Body of pancreas (tissue), 4 donors: Measurements from ENCODE around the gene CAMK2A. TPM values are rescaled to one million over a fixed set of nuclear protein-coding genes. Genes with fewer than 3 reads are reported as not detected.

ENCODE experiments used
- ATAC-seq: fragments of 150-250 bp; one replicate; pipeline ENCODE4 v1.9.1; 2016
- DNase-seq, 4 donors: peaks; one replicate each; pipeline ENCODE4 v3.0.0-alpha.2; 2019
- H3K27ac ChIP-seq, 4 donors: fragments of 200-600 bp; sonication (generic); 1 replicate in 3 of 4; 2 replicates in 1 of 4; pipeline versions ENCODE4 v1.5.1 to v1.6.1; 2016 to 2019; ENCODE audit warnings: mild to moderate bottlenecking in 1 of 4, mixed read lengths in 1 of 4, moderate library complexity in 1 of 4
- H3K27me3 ChIP-seq, 2 donors: fragments of 200-600 bp; sonication (generic); one replicate each; pipeline ENCODE4 v1.6.0; 2016; ENCODE audit warnings: mild to moderate bottlenecking in 1 of 2
- H3K36me3 ChIP-seq, 2 donors: fragments of 200-600 bp; sonication (generic); replicated peaks in 1 of 2; 2 replicates each; pipeline ENCODE4 v1.5.1; 2016; ENCODE audit warnings: low read depth in 2 of 2; ENCODE audit not compliant: insufficient read depth in 1 of 2
- H3K4me1 ChIP-seq: fragments of 200-600 bp; sonication (generic); one replicate; pipeline ENCODE4 v1.6.0; 2016
- H3K4me3 ChIP-seq, 2 donors: fragments of 200-600 bp; sonication (generic); 1 replicate in 1 of 2; 2 replicates in 1 of 2; pipeline ENCODE4 v1.5.1; 2016 to 2019
- H3K9me3 ChIP-seq, 3 donors: fragments of 200-600 bp; sonication (generic); 1 replicate in 2 of 3; 2 replicates in 1 of 3; pipeline ENCODE4 v1.5.1; 2016
- CTCF ChIP-seq, 7 experiments: fragments of 450-650 bp in 4 of 7; fragments of 200-600 bp in 3 of 7; sonication (generic) in 3 of 7; IDR thresholded peaks; one replicate each; pipeline ENCODE4 v1.5.1; 2016 to 2019; ENCODE audit warnings: antibody characterized with exemption in 7 of 7
- POLR2A ChIP-seq, 3 donors: fragments of 450-650 bp; IDR thresholded peaks; one replicate each; pipeline ENCODE4 v1.6.1; 2016; ENCODE audit warnings: antibody characterized with exemption in 3 of 3, mild to moderate bottlenecking in 2 of 3
- WGBS, 2 donors: methylation state at CpG; one replicate each; pipeline ENCODE4 v1.1.5; 2017; 5-methylcytosine and 5-hydroxymethylcytosine counted together
- intact Hi-C: fragments of 100-400 bp; cut with DNase I; formaldehyde crosslinking; loops from one replicate; pipeline ENCODE4 v1.15.1; 2023
- total RNA-seq, 2 donors: library from RNA; depleted of rRNA; stranded (reverse); fragments of >200 nt; gene quantifications; one replicate each; pipeline ENCODE4 v1.1.0, GENCODE V29; 2016

The CAMK2A gene
- total RNA-seq, 2 donors from 2014 or later = 0.26 TPM; not detected in 1

- no peak for ATAC-seq
- DNase-seq = no peak
- Histone ChIP-seq H3K4me3 (no peak overlapping the region), H3K4me1 (peaks cover under 1% of the 10 kb centered on the region), H3K27ac (no peak overlapping the region), H3K9me3 (no peaks in the 10 kb centered on the region), H3K36me3 (no peaks in the 10 kb centered on the region), H3K27me3 (no peaks in the 10 kb centered on the region)
- intact Hi-C loops = no loop called here
- 66 to 75% methylated on average over 4 of the region's 4 CpGs for whole genome bisulfite sequencing, 2 donors
- TF ChIP-seq POLR2A (IDR thresholded peaks at IDR 0.05) (no peak), CTCF (IDR thresholded peaks at IDR 0.05) (no peak)
Measured at GRCh38 chr5:150325426-150325825, 35.9 kb upstream of the CAMK2A start.

GRCh38 chr5:150323819-150324218, 34.2 kb upstream of the CAMK2A start:
- intact Hi-C loops = no loop called here
- ATAC-seq = no peak
- 57 to 88% methylated on average over 7 to 8 of the region's 8 CpGs for WGBS, 2 donors
- peaks cover 7% of the 10 kb centered on the region for H3K4me1 ChIP-seq
- no peaks in the 10 kb centered on the region for H3K36me3 ChIP-seq
- TF ChIP-seq CTCF (IDR thresholded peaks at IDR 0.05) = no peak
- DNase-seq = no peak
- H3K4me3 ChIP-seq = no peak overlapping the region
- no peaks in the 10 kb centered on the region for H3K9me3 ChIP-seq
- no peak overlapping the region for H3K27ac ChIP-seq
- H3K27me3 ChIP-seq = no peaks in the 10 kb centered on the region

- Histone ChIP-seq H3K9me3 (no peaks in the 10 kb centered on the region), H3K4me1 (peaks cover 7% of the 10 kb centered on the region), H3K27me3 (no peaks in the 10 kb centered on the region), H3K27ac (no peak overlapping the region), H3K36me3 (no peaks in the 10 kb centered on the region), H3K4me3 (no peak overlapping the region)
- DNase-seq = no peak
- intact Hi-C loops = no loop called here
- WGBS, 2 donors = 76 to 86% methylated on average over 6 of the region's 6 CpGs
- TF ChIP-seq POLR2A (IDR thresholded peaks at IDR 0.05) = no peak
- TF ChIP-seq CTCF (IDR thresholded peaks at IDR 0.05) = no peak
- no peak for ATAC-seq
Measured at GRCh38 chr5:150323092-150323491, 33.5 kb upstream of the CAMK2A start.

- no peak for ATAC-seq
Measured at GRCh38 chr5:150322202-150322601, 32.6 kb upstream of the CAMK2A start.

More at GRCh38 chr5:150322202-150322601, 32.6 kb upstream of the CAMK2A start:
- no peak overlapping the region for H3K27ac ChIP-seq
- peaks cover 7% of the 10 kb centered on the region for H3K4me1 ChIP-seq
- no peaks in the 10 kb centered on the region for H3K36me3 ChIP-seq
- no peak for DNase-seq
- intact Hi-C loops = no loop called here
- no peaks in the 10 kb centered on the region for H3K27me3 ChIP-seq
- no peaks in the 10 kb centered on the region for H3K9me3 ChIP-seq
- no peak overlapping the region for H3K4me3 ChIP-seq
- TF ChIP-seq POLR2A (IDR thresholded peaks at IDR 0.05) = no peak
- TF ChIP-seq CTCF (IDR thresholded peaks at IDR 0.05) = no peak
